Limb (tissue), 2 donors: Measurements from ENCODE around the gene DOK4.

Experiments
- DNase-seq, 2 donors: peaks; one replicate each; pipeline ENCODE4 v3.0.0-alpha.2; 2016; ENCODE audit errors: extremely low spot score in 2 of 2

DOK4 gene

GRCh38 chr16:57519796-57520360 lies 33.6 kb upstream of the DOK4 start:
- peak; percentile 64 to 88 for DNase-seq

- no peak for DNase-seq
Measured at GRCh38 chr16:57518922-57519321, 32.6 kb upstream of the DOK4 start.

GRCh38 chr16:57518520-57518919 lies 32.2 kb upstream of the DOK4 start:
- DNase-seq = no peak

GRCh38 chr16:57517397-57518367 lies 31.4 kb upstream of the DOK4 start:
- no peak for DNase-seq

- DNase-seq = no peak
Measured at GRCh38 chr16:57516773-57517172, 30.5 kb upstream of the DOK4 start.

- DNase-seq = no peak
Measured at GRCh38 chr16:57516176-57516725, 30.0 kb upstream of the DOK4 start.

- no peak for DNase-seq
Measured at GRCh38 chr16:57514791-57515600, 28.7 kb upstream of the DOK4 start.

- no peak for DNase-seq
Measured at GRCh38 chr16:57514371-57514770, 28.1 kb upstream of the DOK4 start.

- DNase-seq = no peak
Measured at GRCh38 chr16:57513371-57514102, 27.2 kb upstream of the DOK4 start.

- no peak for DNase-seq
Measured at GRCh38 chr16:57512296-57513001, 26.2 kb upstream of the DOK4 start.

GRCh38 chr16:57510016-57510871 lies 24.0 kb upstream of the DOK4 start:
- DNase-seq = no peak

GRCh38 chr16:57509231-57509923 lies 23.1 kb upstream of the DOK4 start:
- no peak for DNase-seq

- DNase-seq = no peak
Measured at GRCh38 chr16:57508035-57508425, 21.7 kb upstream of the DOK4 start.

GRCh38 chr16:57507136-57508034 lies 21.1 kb upstream of the DOK4 start:
- peak in 1 of 2 donors; percentile 59 for DNase-seq

- DNase-seq = no peak
Measured at GRCh38 chr16:57505169-57505568, 18.9 kb upstream of the DOK4 start.

GRCh38 chr16:57504491-57504890 lies 18.2 kb upstream of the DOK4 start:
- no peak for DNase-seq

GRCh38 chr16:57504001-57504400 lies 17.7 kb upstream of the DOK4 start:
- DNase-seq = no peak

GRCh38 chr16:57503366-57503765 lies 17.1 kb upstream of the DOK4 start:
- DNase-seq = no peak
